Measurements from ENCODE around the gene EMC10.
A peak's percentile ranks its signal among the peaks of the same experiment; 100 is the strongest.

The EMC10 gene

GRCh38 chr19:50495020-50495531 lies 18.8 kb downstream of the EMC10 start:
- no peak for DNase-seq (ENCODE audit: low read depth in 1 of 2, low spot score in 1 of 2)

- DNase-seq (ENCODE audit: low read depth in 1 of 2, low spot score in 1 of 2) = no peak
Measured at GRCh38 chr19:50496189-50497021, 20.1 kb downstream of the EMC10 start.

GRCh38 chr19:50497022-50497405 lies 20.7 kb downstream of the EMC10 start:
- no peak for DNase-seq (ENCODE audit: low read depth in 1 of 2, low spot score in 1 of 2)

- no peak for DNase-seq (ENCODE audit: low read depth in 1 of 2, low spot score in 1 of 2)
Measured at GRCh38 chr19:50498219-50499056, 22.1 kb downstream of the EMC10 start.

- DNase-seq (ENCODE audit: low read depth in 1 of 2, low spot score in 1 of 2) = no peak
Measured at GRCh38 chr19:50500060-50500752, 23.9 kb downstream of the EMC10 start.

GRCh38 chr19:50500753-50501151 lies 24.4 kb downstream of the EMC10 start:
- no peak for DNase-seq (ENCODE audit: low read depth in 1 of 2, low spot score in 1 of 2)

GRCh38 chr19:50501186-50501567 lies 24.9 kb downstream of the EMC10 start:
- no peak for DNase-seq (ENCODE audit: low read depth in 1 of 2, low spot score in 1 of 2)

- no peak for DNase-seq (ENCODE audit: low read depth in 1 of 2, low spot score in 1 of 2)
Measured at GRCh38 chr19:50501568-50502475, 25.5 kb downstream of the EMC10 start.

GRCh38 chr19:50505856-50506611 lies 29.7 kb downstream of the EMC10 start:
- no peak for DNase-seq (ENCODE audit: low read depth in 1 of 2, low spot score in 1 of 2)

GRCh38 chr19:50506700-50507099 lies 30.4 kb downstream of the EMC10 start:
- no peak for DNase-seq (ENCODE audit: low read depth in 1 of 2, low spot score in 1 of 2)

- no peak for DNase-seq (ENCODE audit: low read depth in 1 of 2, low spot score in 1 of 2)
Measured at GRCh38 chr19:50507376-50507775, 31.1 kb downstream of the EMC10 start.

- DNase-seq (ENCODE audit: low read depth in 1 of 2, low spot score in 1 of 2) = no peak
Measured at GRCh38 chr19:50508843-50509190, 32.5 kb downstream of the EMC10 start.

GRCh38 chr19:50509366-50509765 lies 33.1 kb downstream of the EMC10 start:
- no peak for DNase-seq (ENCODE audit: low read depth in 1 of 2, low spot score in 1 of 2)

GRCh38 chr19:50510121-50510670 lies 33.9 kb downstream of the EMC10 start:
- no peak for DNase-seq (ENCODE audit: low read depth in 1 of 2, low spot score in 1 of 2)

GRCh38 chr19:50510700-50511068 lies 34.4 kb downstream of the EMC10 start:
- no peak for DNase-seq (ENCODE audit: low read depth in 1 of 2, low spot score in 1 of 2)

- peak; percentile 94 to 95 for DNase-seq (ENCODE audit: low read depth in 1 of 2, low spot score in 1 of 2)
Measured at GRCh38 chr19:50511069-50511822, 34.9 kb downstream of the EMC10 start, which contains the start of gene JOSD2. Gene JOSD2 (minus strand): TSS chr19:50511191. CDS start chr19:50510431, 760 bp downstream.

- DNase-seq (ENCODE audit: low read depth in 1 of 2, low spot score in 1 of 2) = no peak
Measured at GRCh38 chr19:50512112-50512998, 36.0 kb downstream of the EMC10 start.

Measured in stimulated activated CD4-positive, alpha-beta T cell treated with anti-CD3 and anti-CD28 coated beads, Interleukin-15, amount 100 ng/mL, for 1 hour (primary cell).